Measurements from ENCODE around the gene HDGFL2.

Gene HDGFL2

GRCh38 chr19:4496304-4496703 lies 24.2 kb downstream of the HDGFL2 start:
- DNase-seq (ENCODE audit: extremely low read depth in 1 of 2, low read depth in 1 of 2): no peak

- no peak for DNase-seq (ENCODE audit: extremely low read depth in 1 of 2, low read depth in 1 of 2)
Measured at GRCh38 chr19:4497770-4498389, 25.8 kb downstream of the HDGFL2 start.

GRCh38 chr19:4498694-4499093 lies 26.6 kb downstream of the HDGFL2 start:
- no peak for DNase-seq (ENCODE audit: extremely low read depth in 1 of 2, low read depth in 1 of 2)

- no peak for DNase-seq (ENCODE audit: extremely low read depth in 1 of 2, low read depth in 1 of 2)
Measured at GRCh38 chr19:4499318-4499717, 27.2 kb downstream of the HDGFL2 start.

GRCh38 chr19:4499855-4500254 lies 27.8 kb downstream of the HDGFL2 start:
- DNase-seq (ENCODE audit: extremely low read depth in 1 of 2, low read depth in 1 of 2): no peak

GRCh38 chr19:4500841-4501591 lies 28.9 kb downstream of the HDGFL2 start:
- DNase-seq (ENCODE audit: extremely low read depth in 1 of 2, low read depth in 1 of 2): no peak

- no peak for DNase-seq (ENCODE audit: extremely low read depth in 1 of 2, low read depth in 1 of 2)
Measured at GRCh38 chr19:4501691-4502090, 29.6 kb downstream of the HDGFL2 start.

- DNase-seq (ENCODE audit: extremely low read depth in 1 of 2, low read depth in 1 of 2): no peak
Measured at GRCh38 chr19:4502282-4503131, 30.4 kb downstream of the HDGFL2 start.

GRCh38 chr19:4503132-4503824 lies 31.2 kb downstream of the HDGFL2 start:
- DNase-seq (ENCODE audit: extremely low read depth in 1 of 2, low read depth in 1 of 2): no peak

GRCh38 chr19:4503825-4504170 lies 31.7 kb downstream of the HDGFL2 start:
- no peak for DNase-seq (ENCODE audit: extremely low read depth in 1 of 2, low read depth in 1 of 2)

- no peak for DNase-seq (ENCODE audit: extremely low read depth in 1 of 2, low read depth in 1 of 2)
Measured at GRCh38 chr19:4504297-4504701, 32.2 kb downstream of the HDGFL2 start.

- DNase-seq (ENCODE audit: extremely low read depth in 1 of 2, low read depth in 1 of 2): no peak
Measured at GRCh38 chr19:4504891-4505569, 32.9 kb downstream of the HDGFL2 start.

GRCh38 chr19:4505570-4506448 lies 33.7 kb downstream of the HDGFL2 start:
- no peak for DNase-seq (ENCODE audit: extremely low read depth in 1 of 2, low read depth in 1 of 2)

- DNase-seq (ENCODE audit: extremely low read depth in 1 of 2, low read depth in 1 of 2): no peak
Measured at GRCh38 chr19:4506449-4507149, 34.5 kb downstream of the HDGFL2 start.

GRCh38 chr19:4507150-4507452 lies 35.0 kb downstream of the HDGFL2 start:
- DNase-seq (ENCODE audit: extremely low read depth in 1 of 2, low read depth in 1 of 2): no peak

- no peak for DNase-seq (ENCODE audit: extremely low read depth in 1 of 2, low read depth in 1 of 2)
Measured at GRCh38 chr19:4507804-4508203, 35.7 kb downstream of the HDGFL2 start.

- no peak for DNase-seq (ENCODE audit: extremely low read depth in 1 of 2, low read depth in 1 of 2)
Measured at GRCh38 chr19:4508698-4509097, 36.6 kb downstream of the HDGFL2 start.

GRCh38 chr19:4510435-4511255 lies 38.5 kb downstream of the HDGFL2 start:
- DNase-seq (ENCODE audit: extremely low read depth in 1 of 2, low read depth in 1 of 2): no peak
